MM.1S (cell line): ENCODE data around the gene DISC1.

Experiments used
- CTCF ChIP-seq: fragments of 300-600 bp; sonication (generic); IDR thresholded peaks from 2 replicates; pipeline ENCODE4 v1.5.1; 2016; ENCODE audit warnings: antibody characterized with exemption, low read length, mixed read lengths
- EZH2 ChIP-seq: fragments of 300-600 bp; sonication (generic); optimal IDR thresholded peaks from 2 replicates; pipeline ENCODE3; 2017; ENCODE audit warnings: low read depth, mild to moderate bottlenecking, antibody characterized with exemption, low read length, mixed read lengths

GRCh38 chr1:231590453-231591198, 36.0 kb upstream of the DISC1 start:
- peak; percentile 79 for TF ChIP-seq CTCF
- TF ChIP-seq EZH2, result no peak
